B cell (primary cell): ENCODE data around the gene EDNRA. TPM values are rescaled to one million over a fixed set of nuclear protein-coding genes. Genes with fewer than 3 reads are reported as not detected.

ENCODE experiments used
- ATAC-seq: fragments of 200-7000 bp; cut with Tn5 transposase; one replicate; pipeline ENCODE4 v1.10.0; 2021; ENCODE audit warnings: low read depth, mild to moderate bottlenecking, moderate number of reproducible peaks, moderate library complexity
- CTCF ChIA-PET: fragments of 350-600 bp; sonication (Branson Sonifier 250); formaldehyde crosslinking; loops from one replicate; lab custom pipeline; 2021; ENCODE audit warnings: antibody characterized with exemption, inconsistent platforms; lab: Charles Lee
- POLR2A ChIA-PET: fragments of 350-600 bp; sonication (Branson Sonifier 250); formaldehyde crosslinking; loops from one replicate; lab custom pipeline; 2021; ENCODE audit warnings: antibody characterized with exemption; lab: Charles Lee
- DNase-seq: peaks from one replicate; pipeline ENCODE4 v3.0.0; 2013
- H2AFZ ChIP-seq: 2 replicates; pipeline ENCODE4 v1.6.1; 2012; ENCODE audit warnings: mild to moderate bottlenecking, low read depth, low read length; ENCODE audit not compliant: insufficient read depth, poor library complexity, severe bottlenecking
- H3K27ac ChIP-seq, 2 donors: 1 replicate in 1 of 2; 2 replicates in 1 of 2; pipeline ENCODE4 v1.5.1; 2012 to 2013; ENCODE audit warnings: low read length in 2 of 2, mild to moderate bottlenecking in 2 of 2, moderate library complexity in 1 of 2
- H3K27me3 ChIP-seq, 4 experiments: fragments of 200-600 bp in 1 of 4; sonication (generic) in 1 of 4; replicated peaks in 1 of 4; 1 replicate in 2 of 4; 2 replicates in 2 of 4; pipeline versions ENCODE4 v1.6.1 to v1.7.0; 2013 to 2016; ENCODE audit warnings: low read length in 3 of 4, mild to moderate bottlenecking in 2 of 4, mixed read lengths in 1 of 4, moderate library complexity in 1 of 4; ENCODE audit not compliant: insufficient read depth in 4 of 4, control insufficient read depth in 3 of 4; ENCODE audit errors: control extremely low read depth in 1 of 4
- H3K36me3 ChIP-seq, 2 experiments: replicated peaks in 1 of 2; 1 replicate in 1 of 2; 2 replicates in 1 of 2; pipeline versions ENCODE4 v1.6.1 to v1.7.1; 2013; ENCODE audit warnings: low read length in 1 of 2; ENCODE audit not compliant: insufficient read depth in 2 of 2, control insufficient read depth in 1 of 2; ENCODE audit errors: control extremely low read depth in 1 of 2, extremely low read depth in 1 of 2
- H3K4me1 ChIP-seq, 2 donors: fragments of 200-600 bp in 1 of 2; sonication (generic) in 1 of 2; 1 replicate in 1 of 2; 2 replicates in 1 of 2; pipeline versions ENCODE4 v1.5.1 to v1.6.1; 2013 to 2017; ENCODE audit warnings: low read length in 2 of 2; ENCODE audit not compliant: control insufficient read depth in 2 of 2, insufficient read depth in 2 of 2
- H3K4me2 ChIP-seq: replicated peaks from 2 replicates; pipeline ENCODE3; 2012; ENCODE audit warnings: mild to moderate bottlenecking, low read depth, low read length; ENCODE audit not compliant: poor library complexity, severe bottlenecking
- H3K4me3 ChIP-seq, 5 experiments: fragments of 200-600 bp in 1 of 5; sonication (generic) in 1 of 5; 1 replicate in 3 of 5; 2 replicates in 2 of 5; pipeline versions ENCODE4 v1.5.1 to v1.7.0; 2011 to 2016; ENCODE audit warnings: low read length in 4 of 5, mild to moderate bottlenecking in 4 of 5, low read depth in 2 of 5, control low read depth in 1 of 5, moderate library complexity in 1 of 5; ENCODE audit not compliant: insufficient read depth in 1 of 5; ENCODE audit errors: control extremely low read depth in 1 of 5, extremely low read depth in 1 of 5
- H3K79me2 ChIP-seq: fragments of 200-600 bp; sonication (generic); one replicate; pipeline ENCODE4 v1.6.0; 2016; ENCODE audit warnings: low read length; ENCODE audit not compliant: control insufficient read depth, insufficient read depth
- H3K9ac ChIP-seq: fragments of 200-600 bp; sonication (generic); 2 replicates; pipeline ENCODE4 v1.6.1; 2017; ENCODE audit warnings: mild to moderate bottlenecking, low read length, moderate library complexity
- H3K9me3 ChIP-seq, 3 donors: one replicate each; pipeline versions ENCODE4 v1.6.1 to v1.7.1; 2013; ENCODE audit warnings: low read length in 2 of 3; ENCODE audit not compliant: control insufficient read depth in 2 of 3, insufficient read depth in 1 of 3; ENCODE audit errors: control extremely low read depth in 1 of 3
- H4K20me1 ChIP-seq: 2 replicates; pipeline ENCODE4 v1.6.0; 2012; ENCODE audit warnings: mild to moderate bottlenecking, low read length; ENCODE audit not compliant: insufficient read depth, control insufficient read depth, poor library complexity, severe bottlenecking
- H3K27ac Mint-ChIP-seq: one replicate; pipeline ENCODE4 v1.8.0; 2021; ENCODE audit warnings: mixed read lengths
- H3K27me3 Mint-ChIP-seq: one replicate; pipeline ENCODE4 v1.8.0; 2021; ENCODE audit warnings: mixed read lengths
- H3K4me1 Mint-ChIP-seq: one replicate; pipeline ENCODE4 v1.8.0; 2021; ENCODE audit warnings: mixed read lengths
- H3K4me3 Mint-ChIP-seq: one replicate; pipeline ENCODE4 v1.8.0; 2021; ENCODE audit warnings: mixed read lengths
- H3K9me3 Mint-ChIP-seq: one replicate; pipeline ENCODE4 v1.8.0; 2022; ENCODE audit warnings: mixed read lengths; ENCODE audit not compliant: insufficient read depth
- EZH2 ChIP-seq: IDR thresholded peaks from 2 replicates; pipeline ENCODE4 v1.6.1; 2012; ENCODE audit warnings: borderline replicate concordance, low read depth, mild to moderate bottlenecking, moderate library complexity, low read length; ENCODE audit not compliant: insufficient read depth, poor library complexity, severe bottlenecking
- WGBS: methylation state at CpG from one replicate; pipeline ENCODE4 v1.1.5; 2013; ENCODE audit warnings: missing lambda C conversion rate; ENCODE audit not compliant: insufficient coverage; 5-methylcytosine and 5-hydroxymethylcytosine counted together
- intact Hi-C: fragments of 100-400 bp; cut with micrococcal nuclease; formaldehyde crosslinking; loops from one replicate; pipeline ENCODE4 v1.10.0; 2022
- polyA plus RNA-seq: library from polyadenylated mRNA; depleted of rRNA; stranded (reverse); fragments of >200 nt; gene quantifications from 2 replicates; pipeline ENCODE4 v1.2.3, GENCODE V29; 2012
- total RNA-seq, 2 donors: library from RNA; stranded (reverse); fragments of 120-200 nt in 1 of 2; gene quantifications; 1 replicate in 1 of 2; 2 replicates in 1 of 2; pipeline versions ENCODE4 v1.2.3 to v1.2.4, GENCODE V29; 2013 to 2022
- TF ChIP-seq, protein P1 (sequence below): fragments of 200-600 bp; IDR thresholded peaks from one replicate; pipeline ENCODE4 v1.8.0; 2022; ENCODE audit warnings: antibody characterized with exemption, mild to moderate bottlenecking

The EDNRA gene
- total and polyA plus RNA-seq, 2 donors (not counting 1 experiment from before 2014, with no cell fraction given) = not detected

GRCh38 chr4:147571036-147571770 lies 90.3 kb downstream of the EDNRA start:
- no peak overlapping the region for H2AFZ ChIP-seq
- H3K9ac ChIP-seq = no peak overlapping the region
- TF ChIP-seq EZH2 = no peak
- TF ChIP-seq, protein P1, sequence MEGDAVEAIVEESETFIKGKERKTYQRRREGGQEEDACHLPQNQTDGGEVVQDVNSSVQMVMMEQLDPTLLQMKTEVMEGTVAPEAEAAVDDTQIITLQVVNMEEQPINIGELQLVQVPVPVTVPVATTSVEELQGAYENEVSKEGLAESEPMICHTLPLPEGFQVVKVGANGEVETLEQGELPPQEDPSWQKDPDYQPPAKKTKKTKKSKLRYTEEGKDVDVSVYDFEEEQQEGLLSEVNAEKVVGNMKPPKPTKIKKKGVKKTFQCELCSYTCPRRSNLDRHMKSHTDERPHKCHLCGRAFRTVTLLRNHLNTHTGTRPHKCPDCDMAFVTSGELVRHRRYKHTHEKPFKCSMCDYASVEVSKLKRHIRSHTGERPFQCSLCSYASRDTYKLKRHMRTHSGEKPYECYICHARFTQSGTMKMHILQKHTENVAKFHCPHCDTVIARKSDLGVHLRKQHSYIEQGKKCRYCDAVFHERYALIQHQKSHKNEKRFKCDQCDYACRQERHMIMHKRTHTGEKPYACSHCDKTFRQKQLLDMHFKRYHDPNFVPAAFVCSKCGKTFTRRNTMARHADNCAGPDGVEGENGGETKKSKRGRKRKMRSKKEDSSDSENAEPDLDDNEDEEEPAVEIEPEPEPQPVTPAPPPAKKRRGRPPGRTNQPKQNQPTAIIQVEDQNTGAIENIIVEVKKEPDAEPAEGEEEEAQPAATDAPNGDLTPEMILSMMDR = no peak
- CTCF ChIA-PET = no interaction called here
- H4K20me1 ChIP-seq = no peaks in the 10 kb centered on the region
- no peaks in the 10 kb centered on the region for H3K36me3 ChIP-seq
- Mint-ChIP-seq H3K27me3 (peaks cover 9% of the 10 kb centered on the region), H3K4me3 (no peak overlapping the region), H3K4me1 (no peaks in the 10 kb centered on the region), H3K9me3 (no peaks in the 10 kb centered on the region), H3K27ac (no peak overlapping the region)
- H3K4me3 ChIP-seq = no peak overlapping the region
- intact Hi-C loops = no loop called here
- H3K27me3 ChIP-seq = peaks cover 0 to 2% (median 0%) of the 10 kb centered on the region in 4 experiments
- ATAC-seq (no peak), DNase-seq (no peak)
- 53% methylated on average over 2 of the region's 5 CpGs for WGBS
- peaks cover 0 to 4% (median 0%) of the 10 kb centered on the region in 3 donors for H3K9me3 ChIP-seq
- H3K79me2 ChIP-seq = no peaks in the 10 kb centered on the region
- no peak overlapping the region for H3K4me2 ChIP-seq
- no peak overlapping the region for H3K27ac ChIP-seq
- POLR2A ChIA-PET = no interaction called here
- H3K4me1 ChIP-seq = no peaks in the 10 kb centered on the region

- no peak overlapping the region for H3K27ac ChIP-seq
- intact Hi-C loops = no loop called here
- no peak overlapping the region for H2AFZ ChIP-seq
- no peak overlapping the region for H3K9ac ChIP-seq
- no peak overlapping the region for H3K4me2 ChIP-seq
- H4K20me1 ChIP-seq = no peaks in the 10 kb centered on the region
- WGBS = 87% methylated on average over 2 of the region's 3 CpGs
- H3K4me3 ChIP-seq = no peak overlapping the region
- H3K27me3 ChIP-seq = peaks cover 0 to 2% (median 0%) of the 10 kb centered on the region in 4 experiments
- H3K27ac Mint-ChIP-seq = no peak overlapping the region
- H3K9me3 ChIP-seq = peaks cover 0 to 4% (median 0%) of the 10 kb centered on the region in 3 donors
- no peak overlapping the region for H3K4me3 Mint-ChIP-seq
- no peak for TF ChIP-seq EZH2
- TF ChIP-seq, protein P1 = no peak
- H3K79me2 ChIP-seq = no peaks in the 10 kb centered on the region
- CTCF ChIA-PET = no interaction called here
- POLR2A ChIA-PET = no interaction called here
- DNase-seq (no peak), ATAC-seq (no peak)
- H3K36me3 ChIP-seq = no peaks in the 10 kb centered on the region
- no peaks in the 10 kb centered on the region for H3K4me1 ChIP-seq
- H3K4me1 Mint-ChIP-seq = no peaks in the 10 kb centered on the region
- peaks cover 16% of the 10 kb centered on the region for H3K27me3 Mint-ChIP-seq
- no peaks in the 10 kb centered on the region for H3K9me3 Mint-ChIP-seq
Measured at GRCh38 chr4:147576084-147576483, 95.2 kb downstream of the EDNRA start.
